ENCODE measurements around the gene MRPL46. TPM values are rescaled to one million over a fixed set of nuclear protein-coding genes. Genes with fewer than 3 reads are reported as not detected.

The MRPL46 gene
- total RNA-seq, 2 donors from 2014 or later = 24.5 TPM

GRCh38 chr15:88453651-88454050 lies 13.5 kb downstream of the MRPL46 start:
- Histone ChIP-seq H3K4me3 (ENCODE audit: low read length) (no peak overlapping the region), H3K36me3 (ENCODE audit: control insufficient read depth, insufficient read depth, low read length) (peaks cover 11% of the 10 kb centered on the region), H3K9me3 (ENCODE audit: control insufficient read depth, low read length) (no peaks in the 10 kb centered on the region), H3K4me1 (ENCODE audit: control insufficient read depth, insufficient read depth, low read length) (no peaks in the 10 kb centered on the region), H3K27me3 (ENCODE audit: control insufficient read depth, insufficient read depth, low read length, poor library complexity, severe bottlenecking) (peaks cover 39% of the 10 kb centered on the region), H3K27ac (ENCODE audit: low read depth, low read length) (no peak overlapping the region), H3K9ac (ENCODE audit: extremely low read depth, low read length, poor library complexity, severe bottlenecking) (no peak overlapping the region)
- H3K9me3 Mint-ChIP-seq = no peaks in the 10 kb centered on the region
- H3K27me3 Mint-ChIP-seq (ENCODE audit: insufficient read depth) = peaks cover 41% of the 10 kb centered on the region
- WGBS, 2 experiments (ENCODE audit: insufficient coverage in 1 of 2, insufficient read length in 1 of 2) = 63 to 69% methylated on average over 1 of the region's 1 CpG
- no peak for DNase-seq
- H3K27ac Mint-ChIP-seq = no peak overlapping the region
- no peaks in the 10 kb centered on the region for H3K36me3 Mint-ChIP-seq (ENCODE audit: low read depth)
- no peak overlapping the region for H3K4me3 Mint-ChIP-seq
- no peak for TF ChIP-seq CTCF (conservative IDR thresholded peaks at IDR 0.05)
- H3K4me1 Mint-ChIP-seq = peaks cover 14% of the 10 kb centered on the region

- no peaks in the 10 kb centered on the region for H3K9me3 ChIP-seq (ENCODE audit: control insufficient read depth, low read length)
- Mint-ChIP-seq H3K36me3 (ENCODE audit: low read depth) (no peaks in the 10 kb centered on the region), H3K27me3 (ENCODE audit: insufficient read depth) (peaks cover 71% of the 10 kb centered on the region), H3K4me3 (no peak overlapping the region), H3K27ac (no peak overlapping the region), H3K9me3 (no peaks in the 10 kb centered on the region), H3K4me1 (peaks cover 2% of the 10 kb centered on the region)
- H3K27me3 ChIP-seq (ENCODE audit: control insufficient read depth, insufficient read depth, low read length, poor library complexity, severe bottlenecking) = peaks cover 72% of the 10 kb centered on the region
- H3K4me3 ChIP-seq (ENCODE audit: low read length) = no peak overlapping the region
- no peaks in the 10 kb centered on the region for H3K36me3 ChIP-seq (ENCODE audit: control insufficient read depth, insufficient read depth, low read length)
- DNase-seq = peak; percentile 97
- H3K4me1 ChIP-seq (ENCODE audit: control insufficient read depth, insufficient read depth, low read length) = no peaks in the 10 kb centered on the region
- 6 to 7% methylated on average over 5 to 12 of the region's 12 CpGs for WGBS, 2 experiments (ENCODE audit: insufficient coverage in 1 of 2, insufficient read length in 1 of 2)
- H3K9ac ChIP-seq (ENCODE audit: extremely low read depth, low read length, poor library complexity, severe bottlenecking) = no peak overlapping the region
- H3K27ac ChIP-seq (ENCODE audit: low read depth, low read length) = no peak overlapping the region
- peak; percentile 98 for TF ChIP-seq CTCF (conservative IDR thresholded peaks at IDR 0.05)
These were observed 16.9 kb downstream of the MRPL46 start for GRCh38 chr15:88450125-88450798.

- no peak overlapping the region for H3K9ac ChIP-seq (ENCODE audit: extremely low read depth, low read length, poor library complexity, severe bottlenecking)
- 86 to 96% methylated on average over 8 of the region's 8 CpGs for WGBS, 2 experiments (ENCODE audit: insufficient coverage in 1 of 2, insufficient read length in 1 of 2)
- Mint-ChIP-seq H3K27me3 (ENCODE audit: insufficient read depth) (peaks cover 73% of the 10 kb centered on the region), H3K4me3 (no peak overlapping the region), H3K36me3 (ENCODE audit: low read depth) (no peaks in the 10 kb centered on the region), H3K9me3 (no peaks in the 10 kb centered on the region), H3K27ac (no peak overlapping the region), H3K4me1 (no peaks in the 10 kb centered on the region)
- peaks cover 2% of the 10 kb centered on the region for H3K9me3 ChIP-seq (ENCODE audit: control insufficient read depth, low read length)
- H3K27ac ChIP-seq (ENCODE audit: low read depth, low read length) = no peak overlapping the region
- no peaks in the 10 kb centered on the region for H3K4me1 ChIP-seq (ENCODE audit: control insufficient read depth, insufficient read depth, low read length)
- H3K4me3 ChIP-seq (ENCODE audit: low read length) = no peak overlapping the region
- no peak for DNase-seq
- peaks cover 72% of the 10 kb centered on the region for H3K27me3 ChIP-seq (ENCODE audit: control insufficient read depth, insufficient read depth, low read length, poor library complexity, severe bottlenecking)
- no peak for TF ChIP-seq CTCF (conservative IDR thresholded peaks at IDR 0.05)
- H3K36me3 ChIP-seq (ENCODE audit: control insufficient read depth, insufficient read depth, low read length) = no peaks in the 10 kb centered on the region
These were observed 17.6 kb downstream of the MRPL46 start for GRCh38 chr15:88449581-88449980.

Data from endodermal cell (in vitro differentiated cells).